22Rv1 (cell line): ENCODE results near the gene UTF1.

Experiments
- ZFX ChIP-seq: fragments of 450-650 bp; IDR thresholded peaks from 2 replicates; pipeline ENCODE4 v1.6.1; 2017; ENCODE audit warnings: antibody characterized with exemption, borderline replicate concordance
- TF ChIP-seq, protein P1 (sequence below): fragments of 450-650 bp; IDR thresholded peaks from 2 replicates; pipeline ENCODE4 v1.5.1; 2017; ENCODE audit warnings: mild to moderate bottlenecking

GRCh38 chr10:133259602-133259989, 29.6 kb downstream of the UTF1 start:
- TF ChIP-seq, protein P1, sequence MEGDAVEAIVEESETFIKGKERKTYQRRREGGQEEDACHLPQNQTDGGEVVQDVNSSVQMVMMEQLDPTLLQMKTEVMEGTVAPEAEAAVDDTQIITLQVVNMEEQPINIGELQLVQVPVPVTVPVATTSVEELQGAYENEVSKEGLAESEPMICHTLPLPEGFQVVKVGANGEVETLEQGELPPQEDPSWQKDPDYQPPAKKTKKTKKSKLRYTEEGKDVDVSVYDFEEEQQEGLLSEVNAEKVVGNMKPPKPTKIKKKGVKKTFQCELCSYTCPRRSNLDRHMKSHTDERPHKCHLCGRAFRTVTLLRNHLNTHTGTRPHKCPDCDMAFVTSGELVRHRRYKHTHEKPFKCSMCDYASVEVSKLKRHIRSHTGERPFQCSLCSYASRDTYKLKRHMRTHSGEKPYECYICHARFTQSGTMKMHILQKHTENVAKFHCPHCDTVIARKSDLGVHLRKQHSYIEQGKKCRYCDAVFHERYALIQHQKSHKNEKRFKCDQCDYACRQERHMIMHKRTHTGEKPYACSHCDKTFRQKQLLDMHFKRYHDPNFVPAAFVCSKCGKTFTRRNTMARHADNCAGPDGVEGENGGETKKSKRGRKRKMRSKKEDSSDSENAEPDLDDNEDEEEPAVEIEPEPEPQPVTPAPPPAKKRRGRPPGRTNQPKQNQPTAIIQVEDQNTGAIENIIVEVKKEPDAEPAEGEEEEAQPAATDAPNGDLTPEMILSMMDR, result no peak
- no peak for TF ChIP-seq ZFX
